NT2/D1 (cell line): ENCODE data around the gene TBC1D22B.

Source experiments
- YY1 ChIP-seq: IDR thresholded peaks from 2 replicates; pipeline ENCODE4 v1.6.1; 2011; ENCODE audit not compliant: insufficient read length, insufficient read depth
- ZNF274 ChIP-seq: IDR thresholded peaks from 2 replicates; pipeline ENCODE4 v1.6.1; 2011; ENCODE audit warnings: mild to moderate bottlenecking, low read depth, low read length

GRCh38 chr6:37310966-37311365 lies 53.4 kb downstream of the TBC1D22B start:
- TF ChIP-seq YY1 (no peak), ZNF274 (no peak)
